SK-N-SH (cell line): ENCODE data around the gene SORL1.

ENCODE experiments used
- GABPA ChIP-seq: IDR thresholded peaks from 2 replicates; pipeline ENCODE4 v1.4.0; 2012; ENCODE audit warnings: low read depth, mild to moderate bottlenecking
- MXI1 ChIP-seq: IDR thresholded peaks from 2 replicates; pipeline ENCODE4 v1.6.1; 2012; ENCODE audit warnings: mild to moderate bottlenecking, low read depth, low read length, improper control_type of control experiment
- RFX5 ChIP-seq: IDR thresholded peaks from 2 replicates; pipeline ENCODE4 v1.6.1; 2012; ENCODE audit warnings: mild to moderate bottlenecking, improper control_type of control experiment, low read length
- TF ChIP-seq, protein P1 (sequence below): IDR thresholded peaks from 2 replicates; pipeline ENCODE4 v1.4.0; 2012; ENCODE audit warnings: low read depth
- TF ChIP-seq, protein P2 (sequence below): fragments of 200-600 bp; sonication (generic); IDR thresholded peaks from 2 replicates; pipeline ENCODE4 v1.6.1; 2017; ENCODE audit warnings: antibody characterized with exemption, mild to moderate bottlenecking, moderate library complexity
- TF ChIP-seq, protein P3 (sequence below): fragments of 150-350 bp; IDR thresholded peaks from 2 replicates; pipeline ENCODE4 v1.6.1; 2017; ENCODE audit warnings: antibody characterized with exemption, low read length, low read depth, borderline replicate concordance

DNA sequence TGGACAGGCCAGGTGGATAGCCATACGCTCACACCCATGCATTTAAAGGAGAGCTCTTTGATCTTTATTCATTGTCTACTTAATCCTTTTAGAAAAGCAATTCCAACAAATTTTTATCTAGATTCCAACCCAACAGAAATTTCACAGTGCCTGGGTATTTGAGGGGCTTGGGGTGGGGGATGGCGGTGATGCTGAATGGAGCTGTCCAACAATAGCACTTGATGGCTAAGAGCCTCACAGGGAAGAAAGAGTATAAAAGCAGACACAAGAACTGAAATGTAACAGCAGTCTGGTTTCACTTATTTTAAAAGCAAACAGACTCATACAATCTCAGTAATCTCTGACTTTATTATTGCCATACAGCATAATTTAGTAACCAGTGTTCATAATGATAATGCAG, 102.4 kb downstream of the SORL1 start:
- TF ChIP-seq RFX5 (no peak), GABPA (no peak), MXI1 (no peak)
- TF ChIP-seq, protein P1, sequence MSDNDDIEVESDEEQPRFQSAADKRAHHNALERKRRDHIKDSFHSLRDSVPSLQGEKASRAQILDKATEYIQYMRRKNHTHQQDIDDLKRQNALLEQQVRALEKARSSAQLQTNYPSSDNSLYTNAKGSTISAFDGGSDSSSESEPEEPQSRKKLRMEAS, result no peak
- TF ChIP-seq, protein P2, sequence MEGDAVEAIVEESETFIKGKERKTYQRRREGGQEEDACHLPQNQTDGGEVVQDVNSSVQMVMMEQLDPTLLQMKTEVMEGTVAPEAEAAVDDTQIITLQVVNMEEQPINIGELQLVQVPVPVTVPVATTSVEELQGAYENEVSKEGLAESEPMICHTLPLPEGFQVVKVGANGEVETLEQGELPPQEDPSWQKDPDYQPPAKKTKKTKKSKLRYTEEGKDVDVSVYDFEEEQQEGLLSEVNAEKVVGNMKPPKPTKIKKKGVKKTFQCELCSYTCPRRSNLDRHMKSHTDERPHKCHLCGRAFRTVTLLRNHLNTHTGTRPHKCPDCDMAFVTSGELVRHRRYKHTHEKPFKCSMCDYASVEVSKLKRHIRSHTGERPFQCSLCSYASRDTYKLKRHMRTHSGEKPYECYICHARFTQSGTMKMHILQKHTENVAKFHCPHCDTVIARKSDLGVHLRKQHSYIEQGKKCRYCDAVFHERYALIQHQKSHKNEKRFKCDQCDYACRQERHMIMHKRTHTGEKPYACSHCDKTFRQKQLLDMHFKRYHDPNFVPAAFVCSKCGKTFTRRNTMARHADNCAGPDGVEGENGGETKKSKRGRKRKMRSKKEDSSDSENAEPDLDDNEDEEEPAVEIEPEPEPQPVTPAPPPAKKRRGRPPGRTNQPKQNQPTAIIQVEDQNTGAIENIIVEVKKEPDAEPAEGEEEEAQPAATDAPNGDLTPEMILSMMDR, result no peak
- TF ChIP-seq, protein P3, sequence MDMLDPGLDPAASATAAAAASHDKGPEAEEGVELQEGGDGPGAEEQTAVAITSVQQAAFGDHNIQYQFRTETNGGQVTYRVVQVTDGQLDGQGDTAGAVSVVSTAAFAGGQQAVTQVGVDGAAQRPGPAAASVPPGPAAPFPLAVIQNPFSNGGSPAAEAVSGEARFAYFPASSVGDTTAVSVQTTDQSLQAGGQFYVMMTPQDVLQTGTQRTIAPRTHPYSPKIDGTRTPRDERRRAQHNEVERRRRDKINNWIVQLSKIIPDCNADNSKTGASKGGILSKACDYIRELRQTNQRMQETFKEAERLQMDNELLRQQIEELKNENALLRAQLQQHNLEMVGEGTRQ, result no peak
